HG03521 (cell line): ENCODE data around the gene METTL22.
"Not testable (repeated sequence)": the region's sequence is repeated elsewhere in the genome, so short reads cannot be mapped to it uniquely, and the experiment has no call there.

Source experiments
- ATAC-seq: cut with Tn5 transposase; IDR thresholded peaks from one replicate; pipeline ENCODE4 v1.9.1; 2021; ENCODE audit warnings: mild to moderate bottlenecking, moderate library complexity; ENCODE audit not compliant: unreplicated experiment

The METTL22 gene

GRCh38 chr16:8631373-8631772 lies 9.9 kb downstream of the METTL22 start:
- no peak for ATAC-seq

GRCh38 chr16:8631818-8632465 lies 10.4 kb downstream of the METTL22 start:
- no peak for ATAC-seq

- no peak for ATAC-seq
Observed at GRCh38 chr16:8632675-8633182, 11.2 kb downstream of the METTL22 start.

GRCh38 chr16:8634991-8635736 lies 13.7 kb downstream of the METTL22 start:
- no peak for ATAC-seq

GRCh38 chr16:8639694-8640093 lies 18.2 kb downstream of the METTL22 start:
- no peak for ATAC-seq

- no peak for ATAC-seq
Observed at GRCh38 chr16:8641671-8642070, 20.2 kb downstream of the METTL22 start.

- no peak for ATAC-seq
Observed at GRCh38 chr16:8642146-8642545, 20.6 kb downstream of the METTL22 start.

- no peak for ATAC-seq
Observed at GRCh38 chr16:8644211-8645140, 23.0 kb downstream of the METTL22 start.

- ATAC-seq = no peak
Observed at GRCh38 chr16:8645141-8645521, 23.6 kb downstream of the METTL22 start.

GRCh38 chr16:8645831-8646230 lies 24.3 kb downstream of the METTL22 start:
- ATAC-seq = no peak

GRCh38 chr16:8646326-8647053 lies 25.0 kb downstream of the METTL22 start:
- no peak for ATAC-seq

- no peak for ATAC-seq
Observed at GRCh38 chr16:8647721-8648318, 26.3 kb downstream of the METTL22 start.

GRCh38 chr16:8648877-8649276 lies 27.4 kb downstream of the METTL22 start:
- ATAC-seq = no peak

GRCh38 chr16:8649829-8650554 lies 28.5 kb downstream of the METTL22 start:
- no peak for ATAC-seq

GRCh38 chr16:8651958-8652357 lies 30.5 kb downstream of the METTL22 start:
- not testable (repeated sequence) for ATAC-seq

GRCh38 chr16:8655184-8655717 lies 33.8 kb downstream of the METTL22 start:
- peak; percentile 56 for ATAC-seq

- no peak for ATAC-seq
Observed at GRCh38 chr16:8656376-8656775, 34.9 kb downstream of the METTL22 start.

GRCh38 chr16:8660841-8661301 lies 39.4 kb downstream of the METTL22 start:
- ATAC-seq = no peak

GRCh38 chr16:8661703-8662102 lies 40.2 kb downstream of the METTL22 start:
- no peak for ATAC-seq
